NCI-H69 (cell line): ENCODE measurements around the gene BEST4.
"Not testable (repeated sequence)": the region's sequence is repeated elsewhere in the genome, so short reads cannot be mapped to it uniquely, and the experiment has no call there.

Experiments used
- DNase-seq: peaks from one replicate; lab custom pipeline; 2025; lab: John Stamatoyannopoulos, UW

BEST4 gene

DNA sequence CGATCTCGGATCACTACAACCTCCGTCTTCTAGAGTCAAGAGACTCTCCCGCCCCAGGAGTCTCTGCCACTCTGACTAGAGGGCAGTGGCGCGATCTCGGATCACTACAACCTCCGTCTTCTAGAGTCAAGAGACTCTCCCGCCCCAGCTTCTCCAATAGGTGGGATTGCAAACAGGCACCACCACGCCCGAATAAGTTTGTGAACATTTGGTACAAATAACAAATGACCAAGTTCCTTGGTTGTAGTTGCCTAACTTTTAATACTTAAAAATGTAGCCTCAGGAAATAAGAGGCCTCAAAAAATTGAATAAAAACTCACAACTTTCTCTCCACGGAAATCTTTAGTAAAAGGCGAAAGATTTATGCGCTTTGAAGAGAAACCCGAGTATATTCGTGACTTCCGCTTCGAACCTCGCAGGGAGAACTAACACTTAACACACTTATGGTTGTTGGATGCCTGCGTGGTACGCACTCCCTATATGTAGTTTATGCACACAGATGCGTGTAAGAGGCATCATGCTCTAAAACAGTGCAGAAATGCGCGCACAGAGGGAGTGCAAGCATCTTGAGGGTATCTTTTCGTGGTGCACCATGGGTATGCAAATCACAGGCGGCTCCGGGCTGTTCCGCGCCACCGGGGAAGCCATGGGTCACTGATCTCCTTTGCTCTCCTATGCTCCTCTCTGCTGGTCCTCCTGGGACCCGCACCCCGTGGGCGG, 31.8 kb upstream of the BEST4 start:
- no peak for DNase-seq

DNA sequence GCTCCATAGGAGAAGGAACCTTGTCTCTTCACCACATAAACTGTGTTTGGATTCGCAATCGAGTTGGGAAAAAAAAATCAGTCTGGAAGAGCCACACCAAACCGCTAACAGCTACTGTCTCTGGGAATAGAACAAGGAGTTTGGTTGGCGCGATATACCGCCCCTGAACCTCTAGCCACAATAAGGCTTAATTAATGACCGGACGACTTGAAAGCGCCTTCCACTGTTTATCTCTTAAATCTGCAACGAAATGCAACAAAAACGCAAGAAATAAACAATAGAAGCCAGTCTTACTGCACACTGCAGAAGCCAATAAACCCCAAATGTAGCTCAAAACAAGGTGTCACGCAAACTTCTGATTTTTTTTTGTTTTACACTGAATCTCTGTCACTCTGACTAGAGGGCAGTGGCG, 31.2 kb upstream of the BEST4 start:
- DNase-seq = no peak

DNA sequence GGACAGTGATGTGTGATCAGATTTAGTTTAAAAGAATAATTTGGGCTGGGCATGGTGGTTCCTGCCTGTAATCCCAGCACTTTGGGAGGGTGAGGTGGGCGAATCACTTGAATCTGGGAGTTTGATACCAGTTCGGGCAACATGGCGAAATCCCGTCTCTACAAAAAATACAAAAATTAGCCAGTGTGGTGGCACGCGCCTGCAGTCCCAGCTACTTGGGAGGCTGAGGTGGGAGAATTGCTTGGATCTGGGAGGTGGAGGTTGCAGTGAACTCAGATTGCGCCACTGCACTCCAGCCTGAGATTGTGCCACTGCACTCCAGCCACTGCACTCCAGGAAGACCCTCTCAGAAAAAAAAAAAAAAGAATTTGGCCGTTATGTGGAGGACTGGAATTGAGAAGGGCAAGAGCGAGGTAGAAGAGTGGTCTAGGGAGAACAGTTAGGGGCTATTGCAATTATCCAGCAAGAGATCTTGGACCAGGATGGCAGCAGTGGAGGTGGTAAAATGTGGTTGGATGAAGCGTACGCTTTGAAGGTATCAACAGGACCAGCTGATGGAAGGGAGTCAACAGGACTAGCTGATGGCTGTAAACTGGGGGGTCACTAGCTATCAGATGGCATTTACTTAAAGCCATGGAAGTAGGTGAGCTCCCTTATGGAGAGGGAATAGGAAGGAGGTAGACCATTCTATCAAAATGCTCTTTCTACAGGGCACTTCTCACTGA, 30.0 kb upstream of the BEST4 start:
- DNase-seq = no peak

GRCh38 chr1:44817307-44817706, 29.3 kb upstream of the BEST4 start:
- DNase-seq = no peak

GRCh38 chr1:44815926-44816325, 28.0 kb upstream of the BEST4 start:
- not testable (repeated sequence) for DNase-seq

DNA sequence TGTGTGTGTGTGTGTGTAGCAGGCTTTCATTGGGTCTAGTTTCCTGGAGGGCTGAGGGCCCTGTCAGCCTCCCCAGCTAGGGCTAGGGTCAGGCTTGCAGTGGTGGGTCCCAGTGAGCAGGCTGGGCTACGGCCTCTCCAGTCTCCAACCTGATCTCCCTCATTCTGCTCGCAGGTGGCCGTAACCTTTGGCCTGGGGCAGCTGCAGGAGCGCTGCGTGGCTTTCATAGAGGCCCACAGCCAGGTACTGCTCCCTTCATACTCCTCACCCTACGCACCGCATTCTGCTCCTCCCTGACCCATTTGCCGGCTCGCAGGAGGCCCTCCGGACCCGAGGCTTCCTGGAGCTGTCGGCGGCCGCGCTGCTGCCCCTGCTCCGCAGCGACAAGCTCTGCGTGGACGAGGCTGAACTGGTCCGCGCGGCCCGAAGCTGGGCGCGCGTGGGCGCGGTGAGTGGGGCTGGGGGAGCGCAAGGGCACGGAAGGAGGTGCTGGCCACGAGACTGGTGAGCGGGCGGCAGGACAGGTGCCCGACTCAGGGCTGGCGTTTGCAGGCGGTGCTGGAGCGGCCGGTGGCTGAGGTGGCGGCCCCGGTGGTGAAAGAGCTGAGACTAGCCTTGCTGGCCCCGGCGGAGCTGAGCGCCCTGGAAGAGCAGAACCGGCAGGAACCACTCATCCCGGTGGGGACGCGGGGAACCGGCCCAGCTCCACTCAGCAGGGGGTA, 25.0 kb upstream of the BEST4 start:
- no peak for DNase-seq

DNA sequence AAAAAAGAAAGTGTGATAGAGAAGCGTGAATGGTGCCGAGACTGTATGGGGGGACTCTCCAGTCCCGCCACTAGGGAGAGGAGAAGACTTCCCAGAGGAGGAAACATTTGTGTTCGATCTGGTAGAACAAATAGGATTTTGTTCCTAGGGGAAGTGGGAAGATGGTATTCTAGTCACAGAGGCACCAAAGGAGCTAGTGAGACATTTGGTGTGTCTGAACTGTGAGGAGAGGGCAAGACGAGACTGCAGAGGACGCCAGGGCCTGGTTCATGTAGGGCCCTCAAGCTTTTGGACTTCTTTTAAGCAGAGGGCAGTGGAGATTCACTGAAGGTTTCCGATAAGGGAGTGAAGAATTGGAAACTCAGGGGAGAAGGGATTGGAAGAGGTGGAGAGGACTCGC, 23.3 kb upstream of the BEST4 start:
- no peak for DNase-seq

- not testable (repeated sequence) for DNase-seq
Measured at GRCh38 chr1:44810762-44811105, 22.8 kb upstream of the BEST4 start.

- peak; percentile 87 for DNase-seq
Measured at GRCh38 chr1:44810101-44810761, 22.3 kb upstream of the BEST4 start.

- peak; percentile 28 for DNase-seq
Measured at GRCh38 chr1:44808938-44809917, 21.3 kb upstream of the BEST4 start.

- no peak for DNase-seq
Measured at GRCh38 chr1:44808063-44808937, 20.3 kb upstream of the BEST4 start, which contains the start of gene BTBD19. Gene BTBD19 (plus strand): TSS chr1:44808523. CDS start chr1:44808821, 298 bp downstream.

- peak; percentile 73 for DNase-seq
Measured at GRCh38 chr1:44807364-44808062, 19.5 kb upstream of the BEST4 start.

GRCh38 chr1:44806704-44807363, 18.9 kb upstream of the BEST4 start, which contains the start of gene DYNLT4:
Gene DYNLT4 (minus strand): TSS chr1:44807351. CDS start chr1:44806668, 683 bp downstream.
- DNase-seq = no peak

- no peak for DNase-seq
Measured at GRCh38 chr1:44806025-44806703, 18.2 kb upstream of the BEST4 start.

GRCh38 chr1:44805311-44806024, 17.5 kb upstream of the BEST4 start:
- no peak for DNase-seq

DNA sequence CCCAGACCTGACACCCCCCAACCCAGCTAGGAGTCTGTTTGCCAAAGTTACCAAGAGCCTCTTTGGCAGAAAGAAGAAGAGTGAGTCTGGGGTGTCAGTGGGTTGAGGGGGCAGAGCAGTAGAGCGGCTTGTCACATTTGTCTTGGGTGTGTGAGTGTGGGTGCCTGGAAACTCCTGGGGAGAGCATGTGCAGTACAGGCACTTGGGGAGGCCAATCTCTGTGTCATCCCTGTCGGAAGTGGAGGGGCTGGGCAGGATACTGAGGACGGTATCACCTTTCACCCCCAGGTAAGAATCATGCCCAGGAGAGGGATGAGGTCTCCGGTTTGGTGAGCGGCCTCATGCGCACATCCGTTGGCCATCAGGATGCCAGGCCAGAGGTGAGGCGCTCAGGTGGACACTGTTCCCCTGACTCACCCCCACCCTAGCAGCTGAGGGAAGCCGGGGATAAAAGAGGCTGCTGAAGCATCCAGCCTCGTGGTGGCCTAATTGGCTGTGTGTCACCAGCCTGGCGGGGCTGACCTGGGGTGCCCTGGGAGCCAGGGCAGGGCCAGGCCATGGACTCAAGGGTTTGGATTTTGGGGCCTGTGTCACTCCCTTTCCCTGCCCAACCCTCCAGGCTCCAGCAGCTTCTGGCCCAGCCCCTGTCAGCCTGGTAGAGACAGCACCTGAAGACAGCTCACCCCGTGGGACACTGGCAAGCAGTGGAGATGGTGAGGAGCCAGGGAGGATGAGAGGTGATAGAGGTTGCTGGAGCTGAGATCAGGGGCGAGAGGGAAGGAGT, 15.5 kb upstream of the BEST4 start:
- DNase-seq = no peak

GRCh38 chr1:44803062-44803311, 15.0 kb upstream of the BEST4 start:
- no peak for DNase-seq
